ENCODE data around the gene IFI44L.

- TF ChIP-seq CTCF (IDR thresholded peaks at IDR 0.05) (no peak), EP300 (IDR thresholded peaks at IDR 0.05) (no peak)
Observed at GRCh38 chr1:78591971-78592370, 28.3 kb upstream of the IFI44L start.
